Measurements from ENCODE around the gene RGS11.
"Not testable (repeated sequence)": the region's sequence is repeated elsewhere in the genome, so short reads cannot be mapped to it uniquely, and the experiment has no call there.

Gene RGS11

DNA sequence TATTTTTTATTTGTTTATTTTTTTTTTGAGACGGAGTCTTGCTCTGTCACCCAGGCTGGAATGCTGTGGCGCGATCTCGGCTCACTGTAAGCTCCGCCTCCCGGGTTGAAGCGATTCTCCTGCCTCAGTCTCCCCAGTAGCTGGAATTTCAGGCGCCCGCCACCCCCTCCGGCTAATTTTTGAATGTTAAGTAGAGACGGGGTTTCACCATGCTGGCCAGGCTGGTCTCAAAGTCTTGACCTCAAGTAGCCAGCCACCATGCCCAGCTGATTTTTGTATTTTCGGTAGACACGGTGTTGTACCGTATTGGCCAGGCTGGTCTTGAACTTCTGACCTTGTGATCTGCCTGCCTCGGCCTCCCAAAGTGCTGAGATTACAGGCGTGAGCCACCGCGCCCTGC, 45.4 kb downstream of the RGS11 start:
- Histone ChIP-seq H3K4me1 (peaks cover 11% of the 10 kb centered on the region), H3K36me3 (replicated peaks) (peaks cover 24% of the 10 kb centered on the region)
- DNase-seq (ENCODE audit: low spot score in 2 of 2); H3K4me3 ChIP-seq; in situ Hi-C loops (cut with MboI; ENCODE audit: low sequenced_read_pairs); H3K27me3 ChIP-seq (ENCODE audit: low read depth); H3K9me3 ChIP-seq: not testable (repeated sequence)

DNA sequence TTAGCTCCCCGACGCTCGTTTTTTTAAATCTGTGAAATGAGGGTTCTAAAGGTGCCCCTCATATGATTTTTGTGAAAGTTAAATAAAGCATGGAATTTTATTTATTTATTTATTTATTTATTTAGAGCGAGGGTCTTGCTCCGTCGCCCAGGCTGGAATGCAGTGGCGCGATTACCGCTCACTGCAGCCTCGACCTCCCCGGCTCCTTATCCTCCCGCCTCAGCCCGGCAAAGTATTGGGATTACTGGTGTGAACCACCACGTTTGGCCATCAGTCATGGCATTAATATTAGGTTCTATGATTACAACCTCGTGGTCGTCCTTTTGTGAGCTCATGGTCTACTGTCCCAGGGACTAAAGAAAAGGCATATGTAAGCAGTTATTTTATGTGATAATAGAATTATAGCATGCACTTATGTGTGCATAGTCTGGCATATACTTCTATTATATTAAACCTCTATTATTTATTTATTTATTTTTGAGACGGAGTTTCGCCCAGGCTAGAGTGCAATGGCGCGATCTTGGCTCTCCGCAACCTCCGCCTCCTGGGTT, 45.9 kb downstream of the RGS11 start:
- H3K9me3 ChIP-seq: no peaks in the 10 kb centered on the region
- peaks cover 11% of the 10 kb centered on the region for H3K4me1 ChIP-seq
- H3K36me3 ChIP-seq (replicated peaks): peaks cover 27% of the 10 kb centered on the region
- peak overlapping the region; percentile 94 for H3K4me3 ChIP-seq
- H3K27me3 ChIP-seq (ENCODE audit: low read depth): no peaks in the 10 kb centered on the region
- in situ Hi-C loops (cut with MboI; ENCODE audit: low sequenced_read_pairs): no loop called here
- DNase-seq (ENCODE audit: low spot score in 2 of 2): no peak

DNA sequence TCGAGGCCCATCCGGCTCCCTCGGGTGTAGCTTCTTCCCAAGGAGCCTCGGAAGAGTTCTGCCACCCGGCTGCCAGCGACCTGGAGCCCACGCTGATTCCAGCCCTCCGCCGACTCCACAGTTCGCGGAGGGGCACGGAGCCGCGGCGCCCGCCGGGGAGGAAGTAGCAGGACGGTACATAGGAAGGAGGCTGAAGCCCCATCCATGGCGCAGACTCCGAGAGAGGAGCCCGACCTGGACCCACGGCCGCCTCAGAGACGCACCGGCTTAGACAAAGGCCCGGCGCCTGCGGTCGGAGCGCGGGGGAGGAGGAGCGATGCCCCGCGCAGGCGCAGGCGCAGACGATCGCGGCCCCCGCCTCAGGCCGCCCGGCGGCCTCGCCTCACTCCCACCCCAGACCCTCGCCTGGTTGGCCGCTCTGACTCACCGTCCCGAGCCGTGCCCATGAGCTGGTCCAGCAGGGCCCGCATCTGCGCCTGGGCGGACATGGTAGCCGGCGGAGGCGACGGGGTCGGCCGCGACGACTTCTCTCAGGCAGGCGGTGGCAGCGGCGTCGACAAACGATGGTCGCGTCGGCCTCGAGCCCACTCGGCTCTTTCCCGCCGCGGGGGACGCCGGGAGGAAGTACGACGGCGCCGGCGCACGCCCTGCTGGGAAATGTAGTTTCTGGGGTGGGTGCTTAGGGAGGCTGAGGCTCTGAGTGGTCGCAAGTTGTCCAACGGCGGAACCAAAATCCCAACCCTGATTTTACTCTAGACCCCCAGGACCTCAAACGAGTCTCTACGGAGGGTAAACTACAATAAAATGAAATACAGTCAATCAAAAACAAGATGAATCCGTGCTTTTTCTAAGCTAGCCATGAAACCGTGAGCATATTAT, 46.7 kb downstream of the RGS11 start, which contains the start of gene LUC7L:
Gene LUC7L (minus strand): TSS at position 598 of the 879 bp plus-strand sequence. CDS start 110 bp downstream, at position 488.
- Histone ChIP-seq H3K27me3 (ENCODE audit: low read depth) (no peaks in the 10 kb centered on the region), H3K9me3 (no peaks in the 10 kb centered on the region), H3K36me3 (replicated peaks) (peaks cover 34% of the 10 kb centered on the region), H3K4me3 (peak within 1 kb of the TSS; percentile 94), H3K4me1 (peaks cover 11% of the 10 kb centered on the region)
- peak; percentile 90 to 94 for DNase-seq (ENCODE audit: low spot score in 2 of 2)
- in situ Hi-C loops (cut with MboI; ENCODE audit: low sequenced_read_pairs): no loop called here

DNA sequence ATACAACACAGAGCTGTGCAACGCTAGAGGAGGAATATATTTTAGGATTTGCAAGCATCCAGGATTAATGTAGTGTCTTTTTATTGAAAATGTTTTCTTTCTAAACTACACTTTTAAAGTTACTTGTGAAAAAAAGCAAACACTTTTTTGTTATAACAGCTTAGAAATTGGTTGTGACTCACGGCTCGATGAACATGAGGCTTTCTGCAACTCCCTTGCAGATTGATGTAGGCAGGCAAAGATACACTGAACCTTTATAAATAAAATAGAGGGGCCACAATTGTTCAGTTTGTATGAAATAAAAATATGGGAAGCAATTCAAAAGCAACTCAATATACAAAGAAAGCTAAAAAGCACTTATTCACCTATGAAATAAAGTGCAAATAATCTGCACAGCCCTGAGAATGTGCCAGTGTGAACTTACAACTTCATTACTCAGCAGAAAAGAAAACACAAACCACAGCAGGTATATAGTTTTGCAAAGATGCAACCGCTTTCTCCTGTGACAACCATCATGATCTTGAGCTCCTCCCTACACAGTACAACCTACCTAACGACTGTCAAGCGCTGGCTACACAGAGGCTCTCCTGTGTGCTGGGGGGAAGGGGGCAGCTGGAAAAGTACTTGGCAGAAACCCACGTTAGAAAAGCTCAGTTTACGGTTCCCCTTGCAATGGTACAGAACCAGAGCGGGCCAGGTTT, 47.4 kb downstream of the RGS11 start:
- peaks cover 11% of the 10 kb centered on the region for H3K4me1 ChIP-seq
- H3K4me3 ChIP-seq: peak overlapping the region; percentile 94
- H3K9me3 ChIP-seq: no peaks in the 10 kb centered on the region
- in situ Hi-C loops (cut with MboI; ENCODE audit: low sequenced_read_pairs): no loop called here
- peaks cover 42% of the 10 kb centered on the region for H3K36me3 ChIP-seq (replicated peaks)
- no peaks in the 10 kb centered on the region for H3K27me3 ChIP-seq (ENCODE audit: low read depth)
- peak in 1 of 2 experiments; percentile 42 for DNase-seq (ENCODE audit: low spot score in 2 of 2)

DNA sequence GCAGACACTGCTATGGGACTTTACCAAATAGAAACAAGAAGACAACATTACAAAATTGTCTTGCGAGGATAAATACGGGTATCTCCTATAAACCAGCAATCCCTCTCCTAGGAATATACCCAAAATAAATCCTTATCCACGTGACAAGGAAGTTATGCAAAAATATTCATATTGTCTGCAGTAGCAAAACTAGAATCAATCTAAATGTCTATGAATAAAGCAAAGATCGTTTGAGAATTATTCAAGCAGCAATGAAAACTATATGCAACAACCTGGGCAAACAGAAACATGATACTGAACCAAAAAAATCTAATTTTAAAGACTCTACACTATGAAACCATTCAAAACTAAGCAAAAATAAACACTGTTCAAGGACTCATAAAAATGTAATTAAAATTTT, 55.7 kb downstream of the RGS11 start:
- Histone ChIP-seq H3K9me3 (no peaks in the 10 kb centered on the region), H3K27me3 (ENCODE audit: low read depth) (no peaks in the 10 kb centered on the region), H3K4me3 (no peak overlapping the region), H3K36me3 (replicated peaks) (peaks cover 75% of the 10 kb centered on the region), H3K4me1 (no peaks in the 10 kb centered on the region; the same call in 1 of the 2 replicates)
- in situ Hi-C loops (cut with MboI; ENCODE audit: low sequenced_read_pairs): no loop called here
- no peak for DNase-seq (ENCODE audit: low spot score in 2 of 2)

Measured in HAP-1 (cell line).